HG02943 (cell line): ENCODE measurements around the gene GALNT10.

ENCODE experiments used
- ATAC-seq: cut with Tn5 transposase; IDR thresholded peaks from one replicate; pipeline ENCODE4 v1.9.1; 2021; ENCODE audit warnings: mild to moderate bottlenecking, low read depth, moderate library complexity; ENCODE audit not compliant: unreplicated experiment

Gene GALNT10

GRCh38 chr5:154316223-154316935 is 125.8 kb downstream of the GALNT10 start:
- ATAC-seq, result no peak

- ATAC-seq, result no peak
Observed at GRCh38 chr5:154317916-154318315, 127.4 kb downstream of the GALNT10 start.

- ATAC-seq, result no peak
Observed at GRCh38 chr5:154318691-154319090, 128.2 kb downstream of the GALNT10 start.

GRCh38 chr5:154319736-154320135 is 129.2 kb downstream of the GALNT10 start:
- ATAC-seq, result no peak

- ATAC-seq, result no peak
Observed at GRCh38 chr5:154320224-154321089, 129.9 kb downstream of the GALNT10 start.

- ATAC-seq, result no peak
Observed at GRCh38 chr5:154321546-154321945, 131.0 kb downstream of the GALNT10 start.

GRCh38 chr5:154324033-154324432 is 133.5 kb downstream of the GALNT10 start:
- ATAC-seq, result no peak

GRCh38 chr5:154325566-154325965 is 135.0 kb downstream of the GALNT10 start:
- ATAC-seq, result no peak

GRCh38 chr5:154329062-154329461 is 138.5 kb downstream of the GALNT10 start:
- no peak for ATAC-seq

- ATAC-seq, result no peak
Observed at GRCh38 chr5:154329519-154330040, 139.0 kb downstream of the GALNT10 start.

GRCh38 chr5:154330097-154330667 is 139.6 kb downstream of the GALNT10 start:
- no peak for ATAC-seq

GRCh38 chr5:154331232-154331631 is 140.7 kb downstream of the GALNT10 start:
- ATAC-seq, result no peak

- ATAC-seq, result no peak
Observed at GRCh38 chr5:154331924-154332323, 141.4 kb downstream of the GALNT10 start.

- ATAC-seq, result no peak
Observed at GRCh38 chr5:154332451-154332850, 141.9 kb downstream of the GALNT10 start.

GRCh38 chr5:154333016-154333415 is 142.5 kb downstream of the GALNT10 start:
- ATAC-seq, result no peak

GRCh38 chr5:154334406-154335064 is 144.0 kb downstream of the GALNT10 start:
- ATAC-seq, result no peak

- no peak for ATAC-seq
Observed at GRCh38 chr5:154335065-154335448, 144.5 kb downstream of the GALNT10 start.

GRCh38 chr5:154341620-154342019 is 151.1 kb downstream of the GALNT10 start:
- no peak for ATAC-seq

- no peak for ATAC-seq
Observed at GRCh38 chr5:154342211-154342610, 151.7 kb downstream of the GALNT10 start.

GRCh38 chr5:154342963-154343362 is 152.4 kb downstream of the GALNT10 start:
- no peak for ATAC-seq

GRCh38 chr5:154344461-154344860 is 153.9 kb downstream of the GALNT10 start:
- no peak for ATAC-seq
